GM18505 (cell line): ENCODE measurements around the gene S100A16.
A peak's percentile ranks its signal among the peaks of the same experiment; 100 is the strongest.
"Not testable (repeated sequence)": the region's sequence is repeated elsewhere in the genome, so short reads cannot be mapped to it uniquely, and the experiment has no call there.

Source experiments
- ATAC-seq: cut with Tn5 transposase; IDR thresholded peaks from one replicate; pipeline ENCODE4 v1.9.1; 2021; ENCODE audit not compliant: unreplicated experiment
- POLR2A ChIP-seq: IDR thresholded peaks from 4 replicates; pipeline ENCODE4 v1.6.1; 2011; ENCODE audit warnings: borderline replicate concordance; ENCODE audit not compliant: insufficient read depth, insufficient read length; ENCODE audit errors: extremely low read depth

Gene S100A16

DNA sequence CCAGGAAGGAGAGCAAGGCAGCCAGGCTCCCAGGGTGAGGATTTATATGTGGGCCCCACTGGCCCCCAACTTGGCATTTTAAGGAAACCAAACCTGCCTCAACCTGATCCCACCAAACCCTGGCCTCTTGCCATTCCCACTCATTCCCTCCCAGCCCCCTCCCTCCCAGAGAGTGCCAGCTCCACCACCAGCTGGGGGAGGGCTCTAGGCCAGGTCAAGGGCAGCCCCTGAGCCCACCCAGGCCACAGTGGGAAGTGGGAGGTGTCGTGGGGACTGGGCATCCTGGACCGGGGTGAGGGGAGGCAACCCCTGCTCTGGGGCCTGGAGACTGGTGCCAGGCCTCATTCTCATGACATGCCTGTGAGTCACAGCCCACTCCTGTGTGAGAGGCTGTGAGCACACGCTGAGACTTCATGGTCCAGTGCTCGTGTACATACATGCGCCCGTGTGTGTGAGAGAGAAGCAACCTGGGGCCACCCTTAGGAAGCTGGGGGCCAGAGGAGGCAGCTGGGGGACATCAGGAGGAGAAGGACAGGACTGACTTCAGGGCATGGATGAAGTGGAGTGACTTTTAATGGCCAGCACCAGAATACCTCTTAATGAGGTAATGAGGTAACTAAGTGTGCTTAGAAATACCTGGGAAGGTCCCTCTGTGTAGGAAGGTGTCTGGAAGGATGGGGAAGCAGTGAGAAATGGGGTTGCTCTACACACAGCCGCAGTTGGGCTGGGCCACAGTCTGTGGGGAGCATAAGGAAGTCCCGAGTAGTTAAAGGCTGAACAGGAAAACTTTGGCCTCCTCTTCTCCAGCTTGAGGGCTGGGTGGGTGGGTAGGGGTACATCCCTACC is 47.2 kb downstream of the S100A16 start, which contains the start of gene S100A2:
S100A2 (minus strand) TSS at position 316 of the 846 bp plus-strand sequence. CDS start 1,967 bp downstream, outside the sequence.
- ATAC-seq: peak; percentile 55
- TF ChIP-seq POLR2A: peak; percentile 22

DNA sequence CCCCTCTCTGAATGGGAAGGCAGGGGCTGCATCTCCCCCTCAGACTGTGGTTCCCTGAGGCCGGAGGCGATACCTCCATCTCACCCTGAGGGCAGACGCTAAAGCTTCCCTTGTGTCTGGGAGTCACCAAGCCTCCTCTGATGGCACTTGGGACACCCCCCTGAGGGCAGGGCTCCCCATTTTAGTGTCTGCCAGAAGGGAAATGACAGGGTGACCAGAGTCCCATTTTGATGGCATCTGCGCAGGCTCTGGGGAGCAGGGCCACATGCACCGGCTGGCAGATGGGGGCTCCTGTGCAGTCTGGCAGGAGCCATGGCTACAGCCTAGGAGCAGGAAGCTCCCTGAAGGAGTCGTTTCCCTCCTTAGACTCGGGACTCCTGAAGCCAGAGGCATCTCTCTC is 48.9 kb downstream of the S100A16 start:
- no peak for TF ChIP-seq POLR2A
- no peak for ATAC-seq

DNA sequence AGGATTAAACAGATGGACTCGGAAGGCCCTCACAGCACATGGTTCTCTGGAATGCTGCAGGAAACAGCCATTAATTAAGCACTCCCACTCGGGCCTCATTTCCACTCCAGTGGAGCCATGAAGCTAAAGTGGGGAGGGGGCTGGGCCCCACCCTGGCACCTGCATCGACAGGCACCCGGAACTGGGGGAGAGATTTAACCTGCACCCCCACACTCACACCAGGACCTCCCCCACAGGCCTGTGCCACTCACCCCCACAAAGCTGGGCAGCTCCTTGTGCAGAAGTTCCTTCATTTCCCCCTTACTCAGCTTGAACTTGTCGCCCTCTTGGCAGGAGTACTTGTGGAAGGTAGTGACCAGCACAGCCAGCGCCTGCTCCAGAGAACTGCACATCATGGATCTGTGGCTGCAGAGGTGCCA is 49.4 kb downstream of the S100A16 start:
- ATAC-seq: no peak
- TF ChIP-seq POLR2A: no peak

DNA sequence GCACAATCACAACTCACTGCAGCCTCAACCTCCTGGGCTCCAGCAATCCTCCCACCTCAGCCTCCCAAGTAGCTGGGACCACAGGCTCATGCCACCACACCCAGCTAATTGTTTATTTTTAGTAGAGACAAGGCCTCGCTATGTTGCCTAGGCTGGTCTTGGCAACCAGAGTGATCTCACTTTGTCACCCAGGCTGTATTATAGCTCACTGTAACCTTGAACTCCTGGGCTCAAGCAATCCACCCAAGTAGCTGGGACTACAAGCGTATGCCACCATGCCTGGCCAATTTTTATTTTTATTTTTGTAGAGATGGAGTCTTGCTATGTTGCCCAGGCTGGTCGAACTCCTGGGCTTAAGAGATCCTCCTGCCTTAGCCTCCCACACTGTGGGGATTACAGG is 50.9 kb downstream of the S100A16 start:
- ATAC-seq: not testable (repeated sequence)

DNA sequence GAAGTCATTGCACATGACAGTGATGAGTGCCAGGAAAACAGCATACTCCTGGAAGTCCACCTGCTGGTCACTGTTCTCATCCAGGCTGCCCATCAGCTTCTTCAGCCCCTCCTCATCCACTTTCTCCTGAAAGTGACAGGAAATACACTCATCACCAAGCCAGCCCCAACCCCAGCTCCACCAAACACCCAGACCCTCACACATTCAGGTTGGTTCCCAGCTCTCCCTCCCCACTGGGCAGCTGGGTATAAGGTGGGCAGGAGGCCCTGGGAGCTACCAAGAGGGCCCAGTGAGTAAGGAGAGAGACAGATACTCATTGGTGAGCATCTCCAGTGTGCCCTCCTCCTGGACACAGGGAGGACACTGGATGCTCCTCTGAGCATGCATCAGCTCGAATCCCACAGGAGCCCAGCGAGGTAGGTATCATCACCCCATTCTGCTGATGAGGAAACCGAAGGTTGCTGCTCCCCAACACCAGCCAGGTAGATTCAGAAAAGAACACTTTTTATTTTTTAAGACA is 51.4 kb downstream of the S100A16 start:
- no peak for TF ChIP-seq POLR2A
- no peak for ATAC-seq

DNA sequence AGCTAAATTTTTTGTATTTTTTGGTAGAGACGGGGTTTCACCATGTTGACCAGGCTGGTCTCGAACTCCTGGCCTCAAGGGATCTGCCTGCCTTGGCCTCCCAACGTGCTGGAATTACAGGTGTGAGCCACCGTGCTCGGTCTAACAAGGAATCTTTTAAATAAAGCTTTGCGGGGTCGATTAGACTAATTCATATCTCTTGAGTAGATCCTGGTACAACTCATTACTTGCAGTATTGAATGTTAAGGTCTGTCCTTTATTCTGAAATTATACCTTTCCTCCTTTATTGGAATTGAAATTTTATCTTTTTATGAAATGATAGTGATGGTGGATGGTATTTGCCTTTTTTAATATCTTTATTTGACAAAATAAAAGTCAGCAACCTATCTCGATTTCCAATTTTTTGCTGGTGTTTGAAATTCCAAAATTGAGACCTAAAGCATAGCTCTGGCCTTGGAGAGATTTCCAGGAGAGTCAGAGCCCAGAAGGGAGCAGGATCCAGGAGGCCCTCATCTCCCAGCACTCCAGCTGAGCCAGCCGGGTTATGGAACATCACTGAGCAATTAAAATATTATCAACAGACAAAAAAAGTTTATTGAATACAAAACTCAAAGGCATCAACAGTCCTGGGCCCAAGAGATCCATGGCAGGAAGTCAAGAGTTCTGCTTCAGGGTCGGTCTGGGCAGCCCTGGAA is 52.0 kb downstream of the S100A16 start:
- ATAC-seq: no peak
- TF ChIP-seq POLR2A: no peak

DNA sequence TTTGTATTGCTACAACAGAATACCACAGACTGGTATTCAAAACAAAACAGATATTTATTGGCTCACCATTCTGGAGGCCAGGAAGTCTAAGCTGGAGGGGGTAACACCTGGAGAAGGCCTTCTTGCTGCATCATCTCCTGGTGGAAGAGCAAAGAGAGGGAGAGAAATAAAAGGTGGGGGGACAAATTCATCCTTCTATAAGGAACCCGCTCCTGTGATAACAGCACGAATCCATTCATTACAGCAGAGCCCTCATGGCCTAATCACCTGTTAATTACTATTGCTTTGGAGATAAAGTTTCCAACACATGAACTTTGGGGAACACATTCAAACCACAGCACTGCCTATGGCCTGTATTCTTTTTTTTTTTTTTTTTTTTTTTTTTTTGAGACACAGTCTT is 52.7 kb downstream of the S100A16 start:
- no peak for ATAC-seq
- no peak for TF ChIP-seq POLR2A

DNA sequence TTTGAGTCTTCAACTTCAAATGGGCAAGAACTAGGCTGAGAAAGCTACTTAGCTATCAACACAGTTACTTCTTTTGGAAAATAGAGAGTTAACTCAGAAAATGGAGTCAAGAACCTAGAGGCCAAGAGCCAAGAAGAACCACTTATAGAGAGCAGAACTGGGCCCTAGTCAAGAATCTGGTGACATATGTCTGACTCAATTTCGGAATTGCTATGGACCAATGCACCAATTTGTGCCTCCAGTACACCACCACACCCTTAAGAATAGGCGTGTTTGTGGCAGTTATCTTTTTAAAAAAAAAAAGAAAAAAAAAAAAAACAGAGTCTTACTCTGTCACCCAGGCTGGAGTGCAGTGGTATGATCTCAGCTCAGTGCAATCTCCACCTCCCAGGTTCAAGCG is 55.1 kb downstream of the S100A16 start:
- ATAC-seq: no peak
- no peak for TF ChIP-seq POLR2A
